Esophagus muscularis mucosa (tissue), 3 donors: ENCODE measurements around the gene RBM19.

Experiments used
- POLR2A ChIP-seq: fragments of 450-650 bp; IDR thresholded peaks from one replicate; pipeline ENCODE4 v1.6.1; 2017; ENCODE audit warnings: antibody characterized with exemption, moderate library complexity, mild to moderate bottlenecking, low read depth
- TF ChIP-seq, protein P1 (sequence below), 3 experiments: fragments of 200-600 bp in 2 of 3; fragments of 450-650 bp in 1 of 3; sonication (generic) in 2 of 3; IDR thresholded peaks; one replicate each; pipeline ENCODE4 v1.5.1; 2017 to 2019; ENCODE audit warnings: antibody characterized with exemption in 3 of 3, mild to moderate bottlenecking in 2 of 3, moderate library complexity in 1 of 3

DNA sequence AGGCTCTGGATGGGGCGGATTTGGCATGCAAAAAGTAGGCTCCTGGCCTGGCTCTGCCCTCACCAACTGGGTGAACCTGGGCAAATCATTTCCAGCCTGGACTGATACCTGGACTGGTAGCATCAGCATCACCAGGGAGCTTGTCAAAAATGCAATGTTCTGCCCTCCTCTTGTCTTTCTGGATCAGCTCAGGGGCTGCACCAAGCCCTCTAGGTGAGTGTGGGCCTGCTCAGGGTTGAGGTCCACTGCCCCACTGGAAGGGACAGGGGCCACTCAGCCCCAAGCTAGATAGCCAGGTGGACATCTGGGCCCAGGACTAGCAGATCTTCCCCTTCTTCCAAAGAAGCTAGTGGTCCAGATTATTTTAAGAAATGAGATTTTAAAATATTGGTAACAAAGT, 99.6 kb downstream of the RBM19 start:
- TF ChIP-seq, protein P1, sequence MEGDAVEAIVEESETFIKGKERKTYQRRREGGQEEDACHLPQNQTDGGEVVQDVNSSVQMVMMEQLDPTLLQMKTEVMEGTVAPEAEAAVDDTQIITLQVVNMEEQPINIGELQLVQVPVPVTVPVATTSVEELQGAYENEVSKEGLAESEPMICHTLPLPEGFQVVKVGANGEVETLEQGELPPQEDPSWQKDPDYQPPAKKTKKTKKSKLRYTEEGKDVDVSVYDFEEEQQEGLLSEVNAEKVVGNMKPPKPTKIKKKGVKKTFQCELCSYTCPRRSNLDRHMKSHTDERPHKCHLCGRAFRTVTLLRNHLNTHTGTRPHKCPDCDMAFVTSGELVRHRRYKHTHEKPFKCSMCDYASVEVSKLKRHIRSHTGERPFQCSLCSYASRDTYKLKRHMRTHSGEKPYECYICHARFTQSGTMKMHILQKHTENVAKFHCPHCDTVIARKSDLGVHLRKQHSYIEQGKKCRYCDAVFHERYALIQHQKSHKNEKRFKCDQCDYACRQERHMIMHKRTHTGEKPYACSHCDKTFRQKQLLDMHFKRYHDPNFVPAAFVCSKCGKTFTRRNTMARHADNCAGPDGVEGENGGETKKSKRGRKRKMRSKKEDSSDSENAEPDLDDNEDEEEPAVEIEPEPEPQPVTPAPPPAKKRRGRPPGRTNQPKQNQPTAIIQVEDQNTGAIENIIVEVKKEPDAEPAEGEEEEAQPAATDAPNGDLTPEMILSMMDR (IDR thresholded peaks at IDR 0.05), result no peak
- no peak for TF ChIP-seq POLR2A
